T-helper 22 cell (primary cell): Measurements from ENCODE around the gene YES1.
"Not testable (repeated sequence)": the region's sequence is repeated elsewhere in the genome, so short reads cannot be mapped to it uniquely, and the experiment has no call there.

ENCODE experiments used
- DNase-seq: peaks from one replicate; pipeline ENCODE4 v3.0.0-alpha.2; 2020; ENCODE audit warnings: low read depth

Gene YES1

DNA sequence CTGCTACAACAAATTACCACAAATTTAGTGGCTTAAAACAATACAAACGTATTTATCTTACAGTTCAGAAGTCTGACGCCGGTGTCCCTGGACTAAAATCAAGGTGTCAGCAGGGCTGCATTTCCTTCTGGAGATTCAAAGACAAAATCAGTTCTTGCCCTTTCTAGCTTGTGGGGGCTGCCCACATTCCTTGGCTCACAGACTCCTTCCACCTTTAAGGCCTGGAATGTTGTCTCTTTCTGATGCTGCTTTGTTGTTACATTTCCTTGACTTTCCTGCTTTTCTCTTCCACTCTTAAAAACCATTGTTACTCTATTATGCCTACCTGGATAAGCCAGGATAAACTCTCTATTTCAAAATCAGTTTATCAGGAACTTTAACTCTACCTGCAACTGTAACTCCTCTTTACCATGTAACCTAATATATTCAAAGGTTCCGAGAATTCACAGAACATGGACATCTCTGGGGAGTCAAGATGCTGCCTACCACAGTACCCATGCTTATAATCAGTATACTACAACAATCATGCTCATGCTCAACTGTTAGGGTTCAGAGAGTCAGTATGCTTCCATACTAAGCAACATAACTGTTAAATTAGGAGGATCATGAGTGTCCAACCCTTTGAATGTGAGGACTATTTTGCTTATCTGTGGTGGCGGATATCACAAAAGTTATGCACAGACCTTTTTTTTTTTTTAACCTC is 27.4 kb downstream of the YES1 start:
- no peak for DNase-seq

GRCh38 chr18:778194-778927 is 33.7 kb downstream of the YES1 start:
- DNase-seq, result no peak

GRCh38 chr18:777021-777420 is 35.0 kb downstream of the YES1 start:
- no peak for DNase-seq

GRCh38 chr18:776044-776443 is 36.0 kb downstream of the YES1 start:
- DNase-seq, result not testable (repeated sequence)

DNA sequence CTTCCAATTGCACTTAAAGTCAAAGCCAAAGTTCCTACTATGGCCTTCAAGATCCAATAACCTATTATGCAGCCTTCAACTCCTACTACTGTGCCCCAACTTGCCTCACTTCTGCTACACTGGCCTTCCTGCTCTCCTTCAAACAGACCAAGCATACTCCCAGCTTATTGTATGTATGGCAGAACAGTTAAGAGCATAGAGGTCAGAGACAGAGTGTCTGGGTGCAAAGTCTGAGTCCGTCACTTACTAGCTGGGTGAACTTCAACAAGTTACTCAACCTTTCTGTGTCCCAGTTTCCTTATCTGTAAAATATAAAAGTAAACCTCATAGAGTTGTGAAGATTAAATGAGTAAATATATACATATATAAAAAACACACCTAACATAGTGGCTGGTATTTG is 37.2 kb downstream of the YES1 start:
- DNase-seq, result no peak

- DNase-seq, result no peak
Measured at GRCh38 chr18:773980-774624, 37.9 kb downstream of the YES1 start.

DNA sequence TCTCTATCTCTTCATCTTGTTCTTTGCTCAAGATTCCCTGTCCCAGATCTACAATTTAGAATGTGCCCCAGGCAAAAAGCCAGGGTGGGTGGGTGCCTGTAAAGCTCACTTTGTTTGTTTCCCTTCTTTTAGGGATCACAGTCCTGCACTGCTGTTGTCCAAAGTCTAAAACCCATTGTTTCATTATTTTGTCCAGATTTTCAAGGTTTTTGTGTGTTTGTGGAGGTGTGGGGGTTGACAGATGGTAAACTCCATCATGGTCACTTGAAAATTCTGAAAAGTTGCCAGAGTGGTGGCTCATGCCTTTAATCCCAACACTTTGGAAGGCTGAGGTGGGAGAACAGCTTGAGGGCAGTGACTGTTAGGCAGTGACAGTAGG is 41.5 kb downstream of the YES1 start:
- no peak for DNase-seq

- DNase-seq, result no peak
Measured at GRCh38 chr18:767961-768360, 44.1 kb downstream of the YES1 start.

DNA sequence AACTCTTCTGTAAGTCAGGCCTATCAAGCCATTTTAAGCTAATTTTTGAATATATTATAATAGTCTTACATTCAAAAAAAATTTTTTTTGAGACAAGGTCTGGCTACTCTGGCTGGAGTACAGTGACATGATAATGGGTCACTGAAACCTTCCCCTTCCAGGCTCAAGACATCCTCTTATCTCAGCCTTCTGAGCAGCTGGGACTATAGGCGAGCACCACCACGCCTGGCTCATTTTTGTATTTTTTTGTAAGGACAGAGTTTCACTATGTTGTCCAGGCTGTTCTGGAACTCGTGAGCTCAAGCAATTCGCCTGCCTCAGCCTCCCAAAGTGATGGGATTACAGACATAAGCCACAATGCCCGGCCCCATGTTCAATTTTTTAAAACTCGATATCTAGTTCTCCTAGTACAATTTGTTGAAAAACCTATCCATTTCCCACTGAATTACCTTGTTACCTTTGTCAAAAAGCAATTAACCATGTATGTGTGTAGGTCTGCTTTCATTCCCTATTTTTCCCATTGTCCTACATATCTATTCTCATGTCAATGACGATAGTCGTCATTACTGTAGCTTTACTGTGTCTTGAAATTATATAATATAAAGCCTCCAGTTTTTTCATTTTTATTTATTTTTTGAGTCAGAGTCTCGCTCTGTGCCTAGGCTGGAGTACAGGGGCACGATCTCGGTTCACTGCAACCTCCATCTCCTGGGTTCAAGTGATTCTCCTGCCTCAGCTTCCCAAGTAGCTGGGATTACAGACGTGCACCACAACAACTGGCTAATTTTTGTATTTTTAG is 44.8 kb downstream of the YES1 start:
- DNase-seq, result no peak

GRCh38 chr18:766550-766860 is 45.5 kb downstream of the YES1 start:
- DNase-seq, result no peak

DNA sequence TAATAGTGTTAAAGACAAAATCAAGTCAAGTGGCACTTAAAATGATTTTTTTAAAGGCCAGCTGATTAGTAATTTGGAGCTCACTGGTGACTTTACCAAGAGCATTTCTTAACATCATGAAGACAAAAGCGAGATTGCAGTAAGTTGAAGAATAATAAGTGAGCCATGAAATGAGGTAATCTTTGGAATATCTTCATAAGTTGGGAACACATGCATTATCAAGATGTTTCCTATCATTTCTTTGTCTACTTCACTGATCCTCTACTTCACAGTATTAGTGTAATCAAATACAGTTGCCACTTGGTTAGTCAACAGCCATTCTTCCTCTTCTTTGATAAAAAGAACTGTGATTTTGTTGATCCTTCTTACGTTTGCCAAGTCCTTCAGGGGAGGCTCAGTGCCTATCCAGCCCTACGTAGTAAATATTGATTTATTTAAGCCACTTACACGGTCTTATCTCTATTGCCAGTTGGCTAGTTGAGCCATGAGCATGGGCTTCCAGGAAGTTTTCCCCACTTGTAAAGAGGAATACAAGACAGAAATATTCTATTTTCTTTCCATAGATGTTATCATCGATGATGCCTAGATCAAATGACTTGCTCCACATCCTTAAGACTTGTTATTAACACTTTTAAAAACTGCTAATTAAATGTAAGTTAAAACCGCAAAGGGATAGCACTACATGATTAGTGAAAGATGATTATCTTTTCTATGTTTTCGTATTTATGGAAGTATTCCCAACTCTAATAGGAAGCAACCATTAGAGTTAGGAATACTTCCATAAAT is 46.1 kb downstream of the YES1 start:
- DNase-seq, result no peak

- not testable (repeated sequence) for DNase-seq
Measured at GRCh38 chr18:759864-760263, 52.2 kb downstream of the YES1 start.

GRCh38 chr18:755506-755905 is 56.5 kb downstream of the YES1 start:
- DNase-seq, result no peak

- no peak for DNase-seq
Measured at GRCh38 chr18:754656-755055, 57.4 kb downstream of the YES1 start.

- no peak for DNase-seq
Measured at GRCh38 chr18:750456-750855, 61.6 kb downstream of the YES1 start.

DNA sequence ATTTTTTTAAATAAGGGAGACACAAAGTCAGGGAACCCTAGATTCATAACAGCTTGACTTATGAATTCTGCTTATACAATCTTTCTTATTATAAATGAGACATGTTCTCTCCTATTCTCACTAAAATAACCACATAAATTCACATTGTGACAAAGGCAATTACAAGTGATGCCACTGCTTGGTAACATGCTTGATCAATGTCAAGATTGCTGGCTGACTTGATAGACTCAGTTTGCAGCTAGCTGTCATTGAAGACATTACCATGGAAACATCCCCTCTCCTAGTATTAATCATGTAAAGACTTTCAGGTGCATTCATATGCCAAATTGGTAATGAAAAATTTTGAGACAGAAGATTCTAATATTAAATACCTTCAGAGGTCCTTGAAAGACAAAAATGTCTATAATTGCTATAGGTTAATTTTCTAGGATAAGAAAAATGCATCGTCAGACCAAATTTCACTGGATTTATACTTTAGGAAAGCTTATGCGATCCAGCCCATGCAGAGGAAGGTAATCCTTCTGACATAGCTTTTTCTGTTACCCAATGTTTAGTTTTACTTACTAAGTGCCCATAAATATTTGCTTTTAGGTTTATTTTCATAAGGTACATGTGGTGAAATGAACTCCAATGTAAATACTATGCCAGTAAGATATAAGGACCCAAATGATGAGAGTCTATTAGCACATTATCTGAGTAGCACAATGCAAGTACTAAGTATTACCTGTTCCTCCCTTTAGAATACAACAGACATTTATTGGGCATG is 67.0 kb downstream of the YES1 start:
- no peak for DNase-seq

DNA sequence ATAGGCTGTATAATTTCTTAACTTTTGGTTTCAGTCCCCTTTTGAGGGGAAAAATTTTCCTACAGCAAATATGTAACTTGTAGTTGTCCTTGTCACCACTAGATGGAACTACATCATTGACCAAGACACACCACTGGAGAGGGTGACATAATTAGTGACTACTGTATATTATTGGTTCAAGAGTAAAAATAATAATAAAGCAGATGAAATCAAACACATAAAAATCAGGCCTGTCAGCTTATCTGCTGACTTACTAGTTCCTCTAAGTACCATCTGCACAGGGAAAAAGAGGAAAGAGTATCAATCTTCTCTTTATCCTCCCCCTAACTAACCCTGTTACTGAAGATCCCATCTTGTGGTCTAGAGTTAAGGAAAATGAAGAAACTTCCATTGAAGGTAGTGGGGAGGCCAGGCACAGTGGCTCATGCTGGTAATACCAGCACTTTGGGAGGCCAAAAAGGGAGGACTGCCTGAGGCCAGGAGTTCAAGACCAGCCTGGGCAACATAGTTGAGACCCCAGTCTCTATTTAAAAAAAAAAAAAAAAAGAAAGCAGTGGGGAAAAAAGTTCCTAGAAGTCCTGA is 70.0 kb downstream of the YES1 start:
- no peak for DNase-seq

DNA sequence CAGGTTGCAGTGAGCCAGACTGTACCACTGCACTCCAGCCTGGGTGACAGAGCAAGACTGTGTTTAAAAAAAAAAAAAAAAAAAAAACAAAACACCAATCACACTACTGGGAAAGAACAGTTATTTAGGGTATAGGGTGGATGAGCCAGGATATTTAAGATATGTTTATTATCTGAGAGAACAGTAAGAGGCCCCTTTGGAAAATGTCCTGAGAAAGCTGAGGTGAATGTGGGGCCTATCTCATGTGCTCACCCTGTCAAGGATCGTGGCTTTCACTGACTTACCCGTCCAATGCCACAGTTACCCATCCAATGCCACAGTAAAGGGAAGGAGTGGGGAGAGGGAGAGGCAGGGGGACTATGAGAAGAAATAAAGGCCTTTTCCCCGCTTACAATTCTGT is 79.7 kb downstream of the YES1 start:
- DNase-seq, result no peak

- DNase-seq, result no peak
Measured at GRCh38 chr18:731185-731584, 80.9 kb downstream of the YES1 start.

GRCh38 chr18:730692-731091 is 81.3 kb downstream of the YES1 start:
- no peak for DNase-seq

DNA sequence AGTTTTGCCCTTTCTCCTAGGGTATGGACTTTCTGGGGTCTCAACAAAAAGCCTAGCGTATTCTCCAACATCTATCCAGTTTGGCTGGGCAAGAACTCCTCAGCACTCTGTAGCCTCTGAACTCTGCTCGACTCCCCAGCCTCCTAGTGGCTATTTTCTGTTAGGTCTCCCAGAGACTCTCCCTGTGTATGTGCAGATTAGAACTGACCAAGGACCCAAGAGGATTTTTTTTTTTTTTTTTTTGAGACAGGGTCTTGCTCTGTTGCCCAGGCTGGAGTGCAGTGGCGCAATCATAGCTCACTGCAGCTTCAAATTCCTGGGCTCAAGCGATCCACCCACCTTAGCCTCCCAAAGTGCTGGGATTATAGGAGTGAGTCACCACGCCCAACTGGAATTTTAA is 81.9 kb downstream of the YES1 start:
- not testable (repeated sequence) for DNase-seq
